Superior temporal gyrus (tissue), 1 donor: ENCODE data around the gene FKBP1A.
A peak's percentile ranks its signal among the peaks of the same experiment; 100 is the strongest.

Source experiments
- DNase-seq: peaks from one replicate; pipeline ENCODE4 v3.0.0-alpha.2; 2016; ENCODE audit errors: extremely low spot score

FKBP1A gene

DNA sequence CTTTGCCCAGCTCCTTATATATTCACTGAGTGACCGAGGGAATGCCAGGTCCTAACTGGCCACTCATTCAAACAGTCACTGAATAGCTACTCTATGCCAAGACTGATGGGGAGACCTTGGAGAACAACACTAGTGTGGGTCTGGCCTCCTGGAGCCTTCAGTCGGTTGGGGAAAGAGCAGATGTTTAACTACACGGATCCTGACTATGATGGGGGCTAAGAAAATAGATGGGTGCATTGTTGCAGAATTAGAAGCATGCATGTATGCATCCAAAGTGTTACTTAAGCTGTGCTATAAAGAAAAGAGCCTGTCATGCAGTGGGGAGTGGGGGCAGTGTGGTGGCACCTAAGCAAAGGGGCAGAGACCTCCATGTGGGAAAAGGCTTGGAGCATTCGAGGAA is 6.5 kb downstream of the FKBP1A start:
- no peak for DNase-seq

DNA sequence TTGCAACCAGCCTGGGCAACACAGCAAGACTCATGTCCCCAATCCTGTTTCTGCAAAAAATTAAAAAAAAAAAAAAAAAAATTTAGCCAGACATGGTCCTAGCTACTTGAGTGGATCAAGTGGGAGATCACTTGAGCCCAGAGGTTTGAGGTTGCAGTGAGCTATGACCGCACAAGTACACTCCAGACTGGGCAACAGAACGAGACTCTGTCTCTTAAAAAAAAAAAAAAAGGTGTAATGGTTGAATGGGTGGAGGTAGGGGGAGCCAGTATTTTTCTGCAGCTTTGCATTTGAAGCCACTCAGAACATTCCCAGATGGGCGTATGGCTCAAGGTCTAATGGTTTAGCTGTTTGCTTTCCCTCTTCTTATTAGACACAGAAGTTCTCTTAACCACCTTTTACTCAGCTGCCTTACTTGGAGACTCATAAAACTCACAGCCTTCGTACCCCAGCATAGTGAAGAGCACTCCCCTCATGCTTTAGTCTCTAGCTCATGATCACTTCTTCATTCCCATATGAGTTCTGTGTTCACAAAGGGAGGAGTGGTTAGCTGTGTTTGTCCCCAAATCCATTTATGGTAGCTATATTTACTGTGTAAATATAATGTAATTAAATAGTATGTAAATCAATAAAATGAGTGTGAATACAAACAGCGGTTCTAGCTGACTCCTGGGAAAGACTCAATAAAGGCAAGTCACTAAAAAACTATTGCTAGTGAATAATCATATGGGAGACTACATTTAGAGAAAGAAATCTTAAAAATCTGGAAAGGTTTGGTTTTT is 9.0 kb downstream of the FKBP1A start:
- no peak for DNase-seq

DNA sequence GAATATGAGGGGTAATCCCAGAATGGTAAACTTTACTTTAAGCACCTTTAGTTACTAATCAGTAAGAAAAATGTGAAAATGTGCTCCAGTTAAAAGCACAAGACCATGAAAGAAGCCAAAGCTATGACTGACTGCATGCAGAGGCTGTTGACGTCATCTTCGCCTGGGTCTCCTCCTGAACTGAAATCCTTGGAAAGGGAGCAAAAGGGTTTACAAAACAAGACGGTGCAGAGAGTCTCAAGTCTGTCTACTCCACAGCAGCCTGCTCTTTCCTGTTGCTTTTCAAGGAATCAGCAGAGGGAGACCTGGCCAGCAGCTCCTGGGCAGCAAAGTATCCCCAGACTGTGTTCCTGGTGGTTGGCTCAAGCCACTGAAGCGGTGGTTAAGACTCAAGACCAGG is 10.2 kb downstream of the FKBP1A start:
- DNase-seq, result no peak

DNA sequence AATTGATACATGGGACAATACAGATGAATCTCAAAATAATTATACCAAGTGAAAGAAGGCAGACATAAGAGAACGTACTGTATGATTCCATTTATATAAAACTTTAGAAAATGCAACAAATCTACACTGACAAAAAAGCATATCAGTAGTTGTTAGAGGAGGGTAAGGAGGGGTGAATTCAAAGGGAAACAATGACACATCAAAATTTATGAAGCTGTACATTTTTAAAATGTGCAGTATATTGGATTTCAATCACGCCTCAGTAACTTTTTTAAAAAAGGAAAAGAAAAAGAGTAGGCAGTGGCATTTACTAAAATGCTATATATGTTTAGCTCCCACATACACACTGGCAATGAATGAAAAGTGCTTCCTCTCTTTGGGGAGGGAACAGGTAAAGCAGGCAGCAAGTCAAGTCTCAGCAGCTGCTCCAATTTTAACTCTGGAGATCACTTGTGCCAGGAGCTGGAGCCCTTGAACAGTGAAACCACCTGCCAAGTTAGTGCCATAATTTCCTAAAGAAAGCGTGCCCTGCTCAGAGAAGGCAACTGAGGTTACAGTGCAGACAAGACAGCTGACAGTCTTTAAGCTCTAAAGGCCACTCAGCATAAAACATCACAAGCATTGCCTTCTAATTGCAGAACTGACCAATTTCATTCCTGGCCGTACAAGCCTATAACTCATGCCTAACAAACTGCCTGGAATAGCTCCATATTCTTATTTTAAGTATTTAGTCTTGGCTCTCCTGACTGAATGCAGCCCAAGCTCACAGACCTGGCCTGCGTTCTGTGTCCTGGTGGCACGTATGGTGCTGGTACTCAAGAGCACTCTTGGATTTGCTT is 10.9 kb downstream of the FKBP1A start:
- no peak for DNase-seq

DNA sequence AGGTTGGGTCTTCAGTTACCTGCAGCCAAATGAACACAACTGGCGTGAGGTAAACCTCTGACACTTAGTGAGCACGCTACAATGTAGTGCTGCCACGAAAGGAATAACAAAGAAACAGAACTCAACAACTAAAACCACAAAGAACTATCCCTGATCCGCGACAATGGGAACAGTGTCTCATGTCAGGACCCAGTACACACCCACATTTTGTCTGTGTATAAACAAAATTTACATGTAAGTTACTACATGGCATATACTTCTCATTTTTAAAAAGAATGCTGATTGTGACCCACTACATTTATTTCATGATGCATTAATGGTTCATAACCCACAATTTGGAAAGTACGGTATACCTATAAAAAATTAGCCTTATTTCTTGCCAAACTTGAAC is 14.1 kb downstream of the FKBP1A start:
- no peak for DNase-seq

DNA sequence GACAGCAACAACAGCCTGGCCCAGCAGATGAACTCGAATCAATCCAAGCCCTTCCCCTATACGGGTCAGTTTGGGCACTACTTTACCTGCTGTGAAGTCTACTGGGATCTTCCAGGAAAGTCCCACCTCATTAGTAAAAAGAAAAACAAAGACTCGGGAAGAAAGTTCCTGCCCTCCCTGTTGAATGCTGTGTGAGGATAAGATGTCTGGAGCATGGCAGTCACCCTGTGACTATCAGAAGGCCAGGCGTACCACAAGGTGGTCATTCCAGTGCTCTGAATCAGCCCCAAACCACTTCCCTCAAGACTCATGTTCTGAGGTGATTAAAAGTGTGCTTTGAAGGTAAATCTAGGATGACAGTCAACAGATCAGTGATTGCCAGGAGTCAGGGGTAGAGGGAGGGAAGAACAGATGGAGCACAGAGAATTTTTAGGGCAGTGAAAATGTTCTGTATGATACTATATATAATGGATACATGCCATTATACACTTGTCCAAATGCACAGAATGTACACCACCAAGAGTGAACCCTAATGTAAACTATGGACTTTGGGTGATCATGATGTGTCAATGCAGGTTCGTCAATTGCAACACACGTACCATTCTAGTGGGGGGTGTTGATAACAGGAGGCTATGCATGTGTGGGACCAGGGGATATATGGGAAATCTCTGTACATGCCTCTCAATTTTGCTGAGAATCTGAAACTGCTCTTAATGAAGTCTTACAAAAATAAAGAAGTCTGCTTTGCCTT is 14.7 kb downstream of the FKBP1A start:
- no peak for DNase-seq

DNA sequence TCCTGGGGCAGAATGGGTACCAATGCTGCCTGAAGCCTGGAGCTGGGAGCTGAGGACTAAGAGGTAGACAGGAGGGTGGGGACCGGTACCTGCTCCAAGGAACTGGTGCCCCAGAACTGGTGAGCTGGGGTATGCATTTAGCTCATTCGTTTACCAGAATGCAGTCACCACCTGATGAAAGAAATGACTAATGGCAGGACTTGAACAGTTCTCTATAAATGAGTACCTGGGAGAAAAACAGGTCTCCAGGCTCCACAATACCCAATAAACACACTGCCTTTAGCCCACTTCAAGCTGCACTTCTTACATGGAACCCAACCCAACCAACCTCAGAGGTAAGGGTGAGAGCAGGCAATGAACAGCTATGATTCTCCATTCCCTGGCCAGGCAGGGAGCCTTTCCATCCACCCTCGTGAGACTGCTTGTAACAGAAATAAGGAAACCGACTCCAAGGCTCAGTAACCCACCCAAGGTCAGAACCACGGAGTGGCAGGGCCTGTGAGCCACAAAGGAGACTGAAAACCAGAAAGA is 15.4 kb downstream of the FKBP1A start:
- DNase-seq, result no peak

DNA sequence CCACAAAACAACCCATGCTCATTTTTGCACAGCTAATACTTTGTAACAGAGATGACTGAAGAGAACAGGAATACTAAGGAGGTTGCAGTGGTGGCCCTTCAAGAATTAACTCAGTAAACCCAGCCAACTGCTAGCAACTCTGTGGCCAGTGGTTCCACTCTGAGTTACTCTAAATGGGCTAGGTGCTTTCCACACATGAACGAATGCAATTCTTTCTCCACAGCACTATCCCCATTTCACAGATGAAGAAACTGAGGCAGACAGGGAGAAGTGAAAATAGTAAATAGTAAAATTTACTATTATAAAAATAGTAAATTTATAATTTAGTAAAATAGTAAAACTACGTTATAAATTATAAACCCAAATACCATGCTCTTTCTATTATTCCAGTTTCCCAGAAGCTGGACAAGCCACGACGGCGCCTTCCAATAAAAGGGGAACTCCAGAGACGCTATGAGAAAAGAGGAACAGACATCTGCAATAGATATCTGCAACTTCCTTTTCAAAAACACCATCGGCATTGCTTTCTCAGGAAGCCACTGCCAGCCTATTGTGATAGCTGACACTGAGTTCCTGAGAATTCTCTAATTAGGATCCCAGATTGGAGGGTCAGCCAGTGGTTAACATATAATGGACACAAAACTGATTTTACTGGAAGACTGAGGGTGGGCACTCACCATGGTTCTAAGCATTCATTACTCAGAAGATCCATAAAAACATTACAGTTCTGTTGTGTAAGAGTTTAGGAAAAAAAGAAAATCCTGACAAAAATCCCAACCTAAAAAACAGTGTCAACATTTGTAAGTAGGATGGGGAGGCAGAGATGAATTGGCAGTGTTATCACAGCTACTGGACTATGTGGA is 16.2 kb downstream of the FKBP1A start:
- no peak for DNase-seq

DNA sequence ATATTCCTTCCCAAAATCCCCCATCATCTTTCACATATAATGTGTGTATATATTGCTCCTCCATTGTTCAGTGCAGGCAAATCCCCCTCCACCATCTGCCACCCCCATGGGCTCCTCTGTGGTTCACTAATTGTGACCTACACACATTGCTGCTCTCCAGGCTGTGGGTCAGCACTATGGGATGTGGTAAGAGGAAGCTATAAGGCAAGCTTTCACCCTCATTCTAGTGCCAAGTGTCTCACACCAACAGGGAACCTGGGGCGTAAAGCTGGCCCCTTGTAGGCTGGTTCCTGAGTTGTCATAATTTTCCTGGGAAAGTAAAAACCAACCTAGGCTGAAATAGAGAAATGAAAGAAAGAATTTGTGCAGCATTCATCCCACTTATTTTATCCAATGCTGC is 16.8 kb downstream of the FKBP1A start:
- no peak for DNase-seq

DNA sequence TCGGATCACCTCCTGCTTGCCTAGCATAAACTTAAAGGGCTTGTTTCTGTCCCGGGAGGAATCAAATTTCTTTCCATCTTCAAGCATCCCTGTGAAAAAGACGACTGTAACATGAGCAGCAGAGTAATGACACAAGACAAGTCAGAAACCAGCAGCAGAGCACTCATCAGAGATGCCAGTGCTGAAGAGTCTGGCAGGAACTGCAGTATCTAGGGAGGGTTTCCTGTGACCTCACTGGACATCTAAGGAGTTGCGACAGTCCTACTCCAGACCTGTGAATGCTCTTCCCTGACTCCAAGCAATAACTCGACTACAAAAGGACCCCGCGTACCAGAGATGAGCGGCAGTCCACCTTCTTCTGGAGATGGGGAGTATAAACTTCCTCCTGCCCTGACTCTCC is 17.3 kb downstream of the FKBP1A start:
- no peak for DNase-seq

DNA sequence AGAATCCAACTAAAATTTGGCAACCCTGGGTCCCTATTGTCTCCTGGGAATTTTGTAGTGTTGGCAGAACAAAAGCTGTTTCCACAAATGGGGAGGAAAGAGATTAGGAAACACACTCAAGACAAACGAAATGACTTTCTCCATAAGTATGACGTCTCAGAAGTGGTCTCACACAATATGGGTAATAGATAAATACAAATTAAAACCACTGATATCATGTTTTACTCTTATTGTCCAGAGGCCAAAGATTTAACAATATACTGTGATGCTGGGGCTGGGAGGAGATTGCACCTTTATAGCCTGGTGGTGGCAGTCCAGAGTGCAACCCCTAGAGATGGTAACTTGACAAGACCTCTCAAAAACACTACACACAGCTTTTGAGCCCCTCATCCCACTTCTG is 18.6 kb downstream of the FKBP1A start:
- DNase-seq, result no peak

DNA sequence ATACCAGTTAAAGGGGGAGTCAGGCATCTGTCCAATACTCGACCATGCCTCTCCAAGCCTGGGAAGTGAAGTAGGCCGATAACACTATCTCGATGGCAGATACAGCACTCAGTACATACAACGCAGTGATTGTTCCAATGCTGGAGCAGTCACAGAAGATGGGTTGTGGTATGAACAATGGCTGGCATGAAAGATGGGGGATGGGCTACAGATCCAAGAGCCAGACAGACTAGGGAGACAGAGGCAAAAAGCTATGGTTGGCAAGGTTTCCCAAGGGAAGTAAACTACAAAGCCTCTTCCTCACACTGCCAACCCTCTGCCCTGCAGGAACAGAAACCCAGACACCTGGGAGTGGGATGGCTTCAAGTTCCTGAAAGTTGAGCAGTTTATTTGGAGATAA is 19.2 kb downstream of the FKBP1A start:
- peak; percentile 96 for DNase-seq

DNA sequence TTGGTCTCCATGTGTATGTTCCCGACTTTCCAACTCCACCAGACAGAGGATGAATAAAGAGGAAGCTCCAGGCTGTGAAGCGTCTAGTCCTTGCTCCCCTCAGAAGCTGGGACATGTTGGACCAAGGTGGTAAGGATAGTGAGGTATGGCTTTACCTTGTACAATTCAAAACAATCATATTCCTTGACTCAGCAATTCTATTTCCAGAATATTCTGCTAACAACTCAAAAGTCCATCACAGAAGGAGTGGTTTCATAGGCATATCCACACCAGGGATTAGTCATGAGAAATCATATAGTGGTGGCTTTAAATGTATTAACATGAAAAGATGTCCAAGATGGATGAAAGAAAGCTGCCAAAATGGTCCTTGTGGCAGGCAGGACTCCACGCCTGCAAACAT is 19.8 kb downstream of the FKBP1A start:
- no peak for DNase-seq

DNA sequence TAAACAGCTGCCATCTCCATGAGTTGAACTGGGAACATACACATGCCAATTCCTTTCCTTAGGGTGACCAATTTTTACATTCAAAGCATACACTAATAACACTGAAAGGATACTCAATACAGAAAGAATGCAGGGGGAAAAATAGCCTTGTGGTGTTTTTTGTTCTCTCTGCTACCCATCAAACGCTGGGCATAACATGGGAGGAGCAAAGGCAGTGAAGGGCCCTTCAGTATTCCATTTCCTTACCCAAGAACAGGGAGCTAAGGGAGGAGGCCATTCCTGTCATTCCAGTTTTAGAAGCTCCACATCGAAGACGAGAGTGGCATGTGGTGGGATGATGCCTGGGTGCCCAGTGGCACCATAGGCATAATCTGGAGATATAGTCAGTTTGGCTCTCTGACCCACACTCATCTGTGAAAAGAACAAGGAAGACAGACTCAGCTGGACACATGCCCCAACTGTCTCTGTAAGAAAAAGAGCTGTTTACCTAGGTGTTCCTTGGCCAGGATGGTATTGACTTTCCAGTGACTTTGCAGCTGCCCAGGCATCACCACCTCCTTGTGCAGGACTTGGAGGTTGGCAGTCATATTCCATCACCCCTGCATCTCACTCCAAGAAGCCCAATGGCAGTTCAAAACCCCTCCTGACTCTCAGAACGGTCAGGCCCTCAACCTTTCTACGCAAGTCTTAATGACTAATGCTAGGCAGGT is 20.9 kb downstream of the FKBP1A start:
- no peak for DNase-seq

DNA sequence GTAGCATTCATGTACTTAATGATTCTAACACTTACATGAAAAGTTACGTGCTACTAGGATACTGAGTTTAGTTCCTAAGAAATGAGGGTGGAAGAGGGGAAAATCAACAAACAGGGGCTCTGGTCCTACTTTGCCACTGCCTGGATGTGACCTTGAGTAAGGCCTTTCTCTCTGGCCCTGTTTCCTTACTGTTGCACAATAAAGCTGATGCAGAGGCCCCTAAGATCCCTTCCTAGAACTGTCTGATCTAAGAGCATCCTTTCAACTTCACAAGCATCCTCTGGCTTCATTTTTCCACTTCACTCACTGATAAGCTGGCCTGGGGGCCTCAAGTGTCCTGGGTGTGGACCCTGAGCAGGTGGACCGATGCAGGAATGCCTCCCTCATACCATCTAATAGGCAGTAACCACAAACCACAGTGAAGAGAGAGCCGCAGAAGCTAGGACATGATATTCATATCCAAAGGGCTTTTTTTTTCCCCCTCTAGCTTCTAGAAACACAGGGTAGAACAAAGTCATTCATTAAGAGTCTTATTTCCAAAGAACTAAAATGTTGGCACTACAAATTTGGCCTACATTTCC is 21.6 kb downstream of the FKBP1A start:
- no peak for DNase-seq

DNA sequence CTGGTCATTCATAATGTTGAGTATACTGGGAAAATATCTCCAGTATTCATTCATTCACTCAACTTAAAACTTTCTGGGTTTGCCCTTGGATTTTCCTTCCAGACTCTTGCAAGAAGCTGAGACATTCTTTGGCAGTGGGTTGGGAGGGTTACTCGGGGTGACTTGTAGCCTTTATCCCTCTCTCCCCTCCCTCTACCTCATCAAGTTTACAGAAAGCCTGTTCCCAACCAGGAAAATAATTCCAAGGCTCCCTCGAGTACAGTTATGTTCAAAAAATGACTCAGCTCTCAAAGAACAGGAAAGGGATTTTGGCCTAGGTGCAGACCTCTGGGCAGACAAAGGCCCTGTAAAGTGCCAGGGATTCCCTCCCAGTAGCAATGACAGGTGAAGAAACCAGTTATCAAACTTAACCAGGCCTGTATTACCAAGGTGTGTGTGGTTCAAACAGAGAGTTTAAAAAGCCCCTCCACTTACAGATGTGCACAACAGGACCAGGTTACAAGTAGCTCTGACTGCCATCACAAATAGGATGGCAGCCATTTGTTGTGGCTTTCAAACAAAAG is 22.2 kb downstream of the FKBP1A start:
- DNase-seq, result no peak

DNA sequence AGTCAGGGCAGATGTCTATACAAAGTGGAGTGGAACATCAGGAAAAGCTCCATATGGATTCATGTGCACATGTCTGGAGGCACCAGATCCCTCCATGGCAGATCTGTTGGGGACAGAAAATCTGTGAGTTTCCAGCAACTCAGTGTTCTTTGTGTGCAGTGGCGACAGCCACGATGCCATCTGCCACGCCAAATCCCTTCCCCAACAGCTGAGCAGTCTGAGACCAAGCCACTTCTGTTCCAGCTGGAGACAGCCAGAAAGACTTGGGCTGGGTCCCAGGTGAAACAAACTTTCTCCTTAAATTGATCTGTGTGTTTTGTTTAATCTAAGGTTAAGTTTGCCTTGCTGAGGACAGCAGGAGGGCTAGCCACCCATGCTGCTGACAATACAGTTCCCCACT is 22.9 kb downstream of the FKBP1A start:
- peak; percentile 65 for DNase-seq

DNA sequence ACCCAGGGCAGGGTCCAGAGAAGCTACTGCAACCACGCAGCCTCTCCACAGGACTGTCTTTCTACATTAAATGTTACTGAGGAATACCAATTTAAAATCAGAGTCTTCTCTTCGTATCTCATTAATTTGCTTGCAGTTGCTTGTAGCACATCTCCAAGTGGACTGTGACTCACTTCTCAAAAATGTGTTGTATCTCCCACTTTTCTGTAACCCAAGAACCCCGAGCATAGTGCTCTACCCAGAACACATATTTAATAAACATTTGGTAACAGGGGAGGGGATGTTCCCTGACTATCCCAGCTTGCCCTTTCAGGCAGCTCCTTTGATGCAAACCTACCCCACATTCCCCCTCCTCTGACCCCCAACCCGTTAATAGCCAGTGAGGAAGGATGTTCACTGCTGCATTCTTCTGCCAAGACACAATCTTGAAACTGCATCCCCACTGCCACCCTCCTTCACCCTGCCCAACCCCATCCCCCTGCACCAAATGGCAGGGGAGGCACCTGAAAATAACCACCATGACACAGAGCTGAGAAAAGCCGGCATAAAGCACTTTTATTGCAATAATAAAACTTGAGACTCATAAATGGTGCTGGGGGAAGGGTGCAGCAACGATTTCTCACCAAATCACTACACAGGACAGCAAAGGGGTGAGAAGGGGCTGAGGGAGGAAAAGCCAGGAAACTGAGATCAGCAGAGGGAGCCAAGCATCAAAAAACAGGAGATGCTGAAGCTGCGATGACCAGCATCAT is 24.2 kb downstream of the FKBP1A start:
- no peak for DNase-seq

DNA sequence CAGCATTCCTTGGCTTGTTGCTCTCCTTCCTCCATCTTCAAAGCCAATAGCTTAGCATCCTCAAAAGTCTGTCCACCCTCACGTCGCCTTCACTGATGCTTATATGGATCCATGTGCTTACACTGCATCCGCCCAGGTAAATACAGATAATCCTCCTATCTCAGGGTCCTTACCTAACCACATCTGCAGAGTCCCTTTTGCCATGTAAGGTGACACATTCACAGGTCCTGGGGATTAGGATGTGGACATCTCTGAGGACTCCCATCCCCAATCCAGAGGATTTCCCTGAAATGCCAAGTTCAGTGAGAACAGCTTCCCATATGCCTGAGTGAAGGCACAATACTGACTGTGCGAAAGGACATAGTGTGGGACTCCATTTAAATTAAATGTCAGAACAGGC is 25.4 kb downstream of the FKBP1A start:
- no peak for DNase-seq
